NCI-H128 (cell line): ENCODE results near the gene IRAG1.
"Not testable (repeated sequence)": the region's sequence is repeated elsewhere in the genome, so short reads cannot be mapped to it uniquely, and the experiment has no call there.

Experiments used
- DNase-seq: peaks from one replicate; lab custom pipeline; 2025; ENCODE audit not compliant: unreplicated experiment; lab: John Stamatoyannopoulos, UW

The IRAG1 gene

DNA sequence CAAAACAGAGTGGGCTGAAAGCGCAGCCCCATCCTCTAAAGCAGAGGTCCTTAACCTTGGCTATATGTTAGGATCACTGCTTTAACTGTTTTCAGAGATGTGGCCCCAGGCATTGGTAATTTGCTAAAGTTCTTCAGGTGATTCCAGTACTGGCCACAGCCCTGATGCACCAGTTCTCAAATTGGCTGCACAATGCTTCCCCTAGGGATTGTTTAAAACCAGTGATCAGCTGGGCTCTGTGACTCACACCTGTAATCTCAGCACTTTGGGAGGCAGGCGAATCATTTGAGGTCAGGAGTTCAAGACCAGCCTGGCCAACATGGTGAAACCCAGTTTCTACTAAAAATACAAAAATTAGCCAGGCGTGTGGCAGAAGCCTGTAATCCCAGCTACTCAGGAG is 8.4 kb upstream of the IRAG1 start:
- no peak for DNase-seq

DNA sequence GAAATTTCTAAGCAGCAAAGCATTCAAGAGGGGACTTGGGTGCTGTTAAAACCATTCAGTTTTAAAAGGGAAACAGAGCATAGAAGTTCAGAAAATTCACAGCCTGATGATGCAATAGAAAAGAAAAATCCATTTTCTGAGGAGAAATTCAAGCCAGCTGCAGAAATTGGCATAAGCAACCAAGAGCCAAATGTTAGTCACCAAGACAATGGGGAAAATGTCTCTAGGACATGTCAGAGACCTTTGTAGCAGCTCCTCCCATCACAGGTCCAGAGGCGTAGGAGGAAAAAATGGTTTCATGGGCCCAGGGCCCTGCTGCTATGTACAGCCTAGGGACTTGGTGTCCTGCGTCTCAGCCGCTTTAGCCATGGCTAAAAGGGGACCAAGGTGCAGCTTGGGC is 5.5 kb upstream of the IRAG1 start:
- no peak for DNase-seq

DNA sequence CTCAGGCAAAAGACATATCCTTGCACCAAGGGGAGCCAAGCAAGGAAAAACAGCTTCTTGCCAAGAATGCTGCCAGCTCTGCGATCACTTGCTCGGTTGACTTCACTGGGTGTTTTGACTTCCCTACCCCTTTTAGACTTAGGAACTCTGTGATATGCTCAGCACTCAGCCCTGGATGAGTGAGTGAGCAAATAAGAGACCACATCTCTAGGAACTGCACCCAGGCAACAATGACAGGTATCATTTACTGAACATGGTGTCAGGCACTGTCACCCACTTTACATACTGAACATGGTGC is 3.7 kb upstream of the IRAG1 start:
- no peak for DNase-seq

- DNase-seq = no peak
Observed at GRCh38 chr11:10696468-10697322, 3.1 kb upstream of the IRAG1 start.

GRCh38 chr11:10695833-10696232 is 2.3 kb upstream of the IRAG1 start:
- no peak for DNase-seq

DNA sequence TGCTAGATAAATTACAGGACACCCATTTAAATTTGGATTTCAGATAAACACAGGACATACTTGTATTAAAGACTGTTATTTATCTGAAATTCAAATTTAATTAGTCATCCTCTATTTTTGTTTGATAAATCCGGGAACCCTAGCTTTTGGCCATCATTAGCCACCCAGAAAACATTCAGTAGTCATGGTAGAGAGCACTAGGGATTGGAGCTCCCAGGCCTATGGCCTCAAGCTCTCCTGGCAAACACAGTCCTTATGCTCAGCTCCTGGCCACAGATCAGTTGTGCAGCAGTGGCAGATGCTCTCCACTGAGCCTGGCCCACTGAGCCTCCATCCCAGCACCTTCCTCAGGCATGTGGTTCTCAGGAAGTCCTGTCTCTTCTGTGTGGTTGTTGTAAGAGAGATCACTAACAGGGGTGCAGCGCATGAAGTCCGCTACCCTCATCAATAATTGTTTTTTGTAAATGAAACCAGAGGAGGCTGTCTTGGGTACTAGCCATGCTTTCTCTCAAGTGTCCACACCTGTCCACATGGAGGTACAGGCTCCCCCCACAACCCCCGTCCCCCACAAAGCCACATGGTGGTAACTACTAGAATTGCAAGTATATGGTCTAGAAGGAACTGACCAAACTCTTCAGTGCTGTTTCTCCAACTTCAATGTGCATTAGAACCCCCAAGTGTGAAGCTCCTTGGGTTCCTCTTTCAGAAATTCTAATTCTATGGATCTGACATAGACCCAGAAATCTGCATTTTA is 1.1 kb upstream of the IRAG1 start:
- DNase-seq = no peak

DNA sequence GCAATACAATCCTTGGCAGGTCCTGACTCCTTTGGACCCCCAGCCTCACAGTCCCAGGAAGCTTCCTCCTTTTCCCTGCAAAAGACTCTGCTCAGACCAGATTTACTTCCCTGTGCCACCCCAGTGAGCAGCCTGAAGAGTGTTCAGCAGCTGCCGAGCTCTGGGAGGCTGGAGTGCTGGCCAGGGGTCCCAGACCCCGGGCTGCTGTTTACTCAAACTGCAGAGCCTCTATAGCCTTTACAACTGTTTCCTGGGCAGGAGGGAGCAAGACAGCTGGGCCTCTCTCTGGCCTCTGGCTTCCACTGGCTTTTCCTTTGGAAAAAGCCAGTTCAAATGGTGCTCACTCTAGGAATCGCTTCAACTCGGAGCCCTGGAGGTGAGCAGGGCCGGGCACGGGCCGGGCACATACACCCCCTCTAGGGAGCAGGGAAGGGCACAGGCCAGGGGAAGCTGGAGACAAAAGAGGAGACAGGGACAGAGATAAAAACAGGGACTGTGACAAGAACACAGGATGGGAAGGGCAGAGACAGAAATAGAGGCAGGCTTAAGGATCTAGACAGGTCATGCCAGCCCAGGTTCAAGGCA is 932 bp downstream of the IRAG1 start:
- DNase-seq = no peak

- DNase-seq = no peak
Observed at GRCh38 chr11:10688401-10688800, 5.2 kb downstream of the IRAG1 start.

GRCh38 chr11:10686311-10686710 is 7.2 kb downstream of the IRAG1 start:
- no peak for DNase-seq

GRCh38 chr11:10683429-10683828 is 10.1 kb downstream of the IRAG1 start:
- no peak for DNase-seq

GRCh38 chr11:10680956-10681487 is 12.5 kb downstream of the IRAG1 start:
- no peak for DNase-seq

DNA sequence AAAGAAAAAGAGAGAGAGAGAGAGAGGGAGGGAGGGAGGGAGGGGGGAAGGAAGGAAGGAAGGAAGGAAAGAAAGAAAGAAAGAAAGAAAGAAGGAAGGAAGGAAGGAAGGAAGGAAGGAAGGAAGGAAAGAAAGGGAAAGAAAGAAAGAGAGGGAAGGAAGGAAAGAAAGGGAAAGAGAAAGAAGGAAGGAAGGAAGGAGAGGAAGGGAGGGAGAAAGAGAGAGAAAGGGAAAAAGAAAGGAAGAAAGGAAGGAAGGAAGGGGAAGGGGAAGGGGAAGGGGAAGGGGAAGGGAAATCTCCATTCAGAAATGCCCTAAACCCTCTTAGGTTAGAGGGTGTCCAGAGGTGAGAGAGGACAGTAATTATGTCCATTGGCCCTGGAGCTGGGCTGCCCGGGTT is 13.3 kb downstream of the IRAG1 start:
- not testable (repeated sequence) for DNase-seq

GRCh38 chr11:10679644-10680043 is 13.9 kb downstream of the IRAG1 start:
- no peak for DNase-seq

DNA sequence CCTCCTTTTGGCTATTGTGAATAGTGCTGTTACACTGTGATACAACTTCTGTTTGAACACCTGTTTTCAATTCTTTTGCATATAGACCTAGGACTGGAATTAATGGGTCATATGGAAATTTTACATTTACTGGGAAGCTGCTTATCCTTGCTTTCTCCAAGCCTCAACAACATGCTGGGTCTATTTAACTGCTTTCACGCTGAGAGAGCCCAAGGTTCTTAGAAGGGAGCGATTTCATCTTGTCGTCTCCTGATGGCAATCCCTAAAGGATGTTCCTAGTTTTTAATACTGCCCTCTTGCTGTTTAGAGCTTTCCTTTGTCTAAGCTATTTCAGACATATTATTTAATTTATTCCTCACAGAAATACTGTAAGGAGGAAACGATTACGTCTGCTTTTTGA is 15.5 kb downstream of the IRAG1 start:
- DNase-seq = no peak

GRCh38 chr11:10676919-10677318 is 16.6 kb downstream of the IRAG1 start:
- DNase-seq = no peak

DNA sequence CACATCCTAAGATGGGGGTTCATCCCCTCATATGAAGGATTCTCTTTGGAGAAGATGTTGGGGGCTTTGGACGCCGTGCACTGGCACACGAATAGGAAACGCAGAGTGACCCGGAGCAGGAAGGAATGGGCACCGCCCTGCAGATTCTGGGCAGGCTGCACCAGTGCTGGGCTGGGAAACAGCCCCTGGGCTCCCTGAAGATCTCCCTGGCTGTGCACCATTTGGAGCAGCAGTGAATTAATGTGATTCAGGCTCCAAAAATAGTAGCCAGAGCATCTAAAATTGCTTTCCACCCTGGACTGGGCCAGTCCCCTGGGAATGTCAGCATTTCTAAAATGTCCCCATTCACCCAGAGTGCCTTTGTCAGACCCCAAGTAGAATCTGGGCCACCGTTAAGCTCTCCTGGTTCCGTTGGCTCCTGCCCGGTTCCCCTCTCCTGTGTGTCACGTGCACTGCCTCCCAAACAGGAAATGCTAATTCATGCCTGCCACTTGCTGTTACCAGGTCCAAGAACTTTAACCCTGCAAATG is 18.6 kb downstream of the IRAG1 start:
- no peak for DNase-seq

DNA sequence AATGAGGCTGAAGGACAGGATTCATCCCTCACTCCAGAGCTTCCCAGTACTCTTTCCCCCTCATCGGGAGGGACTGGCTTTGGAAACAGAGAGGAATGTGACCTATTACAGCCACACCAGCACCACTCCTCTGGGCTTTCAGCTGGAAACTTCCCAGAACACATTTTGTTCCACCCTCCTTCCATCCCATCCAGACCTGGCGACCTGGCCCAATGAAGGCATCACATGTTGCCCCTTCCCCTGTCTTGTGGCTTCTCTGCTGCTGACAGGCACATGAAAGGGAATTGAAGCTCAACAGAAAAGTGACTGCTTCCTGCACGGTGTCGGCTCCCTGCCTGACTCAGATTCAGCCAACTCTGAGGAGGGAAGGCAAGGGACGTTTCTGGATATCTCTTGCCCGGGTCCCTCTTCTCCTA is 19.1 kb downstream of the IRAG1 start:
- DNase-seq = no peak

DNA sequence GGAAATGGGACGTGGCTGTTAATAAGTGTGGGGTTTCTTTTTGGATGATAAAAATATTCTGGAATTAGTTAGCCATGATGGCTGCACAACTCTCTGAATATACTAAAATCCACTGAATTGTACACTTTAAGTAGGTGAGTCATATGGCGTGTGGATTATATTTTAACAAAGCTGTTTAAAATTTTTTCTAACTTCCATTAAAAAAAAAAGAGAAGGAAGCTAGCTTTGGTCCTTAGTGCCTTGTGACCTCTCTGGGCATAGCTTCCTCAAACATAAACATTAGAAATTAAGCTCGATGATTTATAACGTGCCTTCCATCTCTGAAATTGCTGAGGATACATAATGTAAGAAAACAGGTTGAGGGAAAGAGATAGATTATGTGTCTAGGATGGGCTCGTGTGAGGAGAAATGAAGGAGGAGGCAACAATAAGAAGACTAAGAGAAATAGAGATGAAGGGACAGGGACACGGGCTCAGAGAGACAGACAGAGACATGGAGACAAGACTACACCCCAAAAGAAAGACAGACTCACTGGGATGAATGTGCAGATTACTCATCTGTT is 20.0 kb downstream of the IRAG1 start:
- DNase-seq = no peak

DNA sequence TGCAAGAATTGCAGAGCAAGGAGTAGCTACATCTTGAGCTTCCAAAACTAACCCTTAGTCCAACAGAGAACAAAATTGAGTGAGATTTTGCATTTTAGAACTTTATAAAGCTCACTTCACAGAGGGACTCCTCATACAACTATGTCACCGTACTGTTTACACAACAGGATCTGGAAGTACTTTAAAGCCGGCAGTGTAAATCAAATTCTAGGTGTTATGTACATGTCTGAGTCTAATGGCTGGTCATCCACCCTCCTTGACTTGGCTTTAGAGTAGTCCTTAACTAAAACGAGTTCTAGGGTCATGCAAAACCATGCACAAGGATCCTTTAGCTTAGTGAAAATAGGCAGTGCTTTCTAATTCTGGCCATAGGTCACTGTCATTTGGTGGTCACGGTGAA is 23.5 kb downstream of the IRAG1 start:
- no peak for DNase-seq

DNA sequence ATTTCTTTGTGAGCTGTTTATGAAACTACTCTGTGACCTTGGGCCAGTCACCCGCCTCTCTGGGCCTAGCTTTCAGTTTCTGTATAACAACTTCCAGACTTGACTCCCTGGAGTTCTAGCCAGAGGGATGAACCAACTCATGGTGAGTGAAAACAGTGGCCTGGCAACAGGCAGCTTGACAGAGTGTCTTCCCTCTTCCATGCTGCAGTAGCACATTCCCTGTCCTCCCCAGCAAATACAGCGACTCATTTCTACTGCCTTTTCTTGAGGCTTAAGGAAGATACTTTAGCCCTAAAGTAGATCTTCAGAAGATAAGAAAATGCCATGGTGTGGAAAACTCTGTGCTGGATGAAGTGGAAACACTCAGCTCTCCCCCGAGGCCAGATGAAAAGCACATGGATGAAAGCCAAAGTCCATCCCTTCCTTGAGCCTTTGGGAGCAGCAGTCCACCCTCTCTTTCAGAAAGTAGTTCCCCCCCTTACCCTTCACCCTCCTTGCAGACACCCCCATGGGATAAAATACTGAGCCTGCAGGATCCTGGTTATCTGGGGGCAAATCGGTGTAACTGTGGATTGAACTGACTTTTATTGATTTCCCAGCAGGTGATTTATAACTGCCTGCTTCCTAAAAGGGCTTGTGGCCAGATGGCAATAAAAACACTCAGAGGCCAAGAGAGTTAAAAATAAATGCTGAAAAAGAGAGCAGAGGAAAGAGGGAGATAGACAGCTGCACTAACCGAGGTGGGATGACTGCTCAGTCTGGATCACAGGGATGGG is 24.1 kb downstream of the IRAG1 start:
- DNase-seq = no peak

DNA sequence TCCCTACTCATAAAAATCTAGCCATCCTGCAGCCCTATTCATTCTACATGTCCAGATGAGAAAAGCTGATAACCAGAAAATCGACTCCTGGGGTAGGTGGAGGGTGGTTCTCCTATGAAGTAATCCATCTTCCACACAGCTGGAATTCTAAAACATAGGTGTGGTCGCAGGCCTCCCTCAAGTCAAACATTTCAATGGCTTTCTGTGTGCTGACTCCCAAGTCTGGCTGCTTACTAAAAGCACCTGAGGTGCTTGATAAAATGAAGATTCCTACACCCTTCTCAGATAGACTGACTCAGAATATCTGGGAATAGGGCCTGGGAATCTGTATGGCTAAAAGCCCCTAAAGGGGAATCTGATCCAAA is 26.1 kb downstream of the IRAG1 start:
- DNase-seq = no peak
